ENCODE measurements around the gene ZFYVE1. TPM values are rescaled to one million over a fixed set of nuclear protein-coding genes. Genes with fewer than 3 reads are reported as not detected.

The ZFYVE1 gene
- total and polyA plus RNA-seq, 2 of the 13 experiments (the other 11 are each of a cell fraction or from before 2014, with no cell fraction given), result 2.6 to 5.3 TPM

- no peak overlapping the region for H3K4me2 ChIP-seq (ENCODE audit: low read depth, low read length)
- 9% methylated on average over 2 of the region's 2 CpGs for WGBS (ENCODE audit: low lambda C conversion rate)
- FAIRE-seq (no peak), DNase-seq (ENCODE audit: low spot score) (no peak), ATAC-seq (peak; percentile 35; the same call in 1 of the 3 replicates)
- POLR2A ChIA-PET, result no interaction called here
- no peak for TF ChIP-seq MED8 (CRISPR knock-in tag; IDR thresholded peaks at IDR 0.05; ENCODE audit: insufficient replicate concordance)
- no peak for TF ChIP-seq MYC (CRISPR knock-in tag; IDR thresholded peaks at IDR 0.05; ENCODE audit: borderline replicate concordance)
- peak; percentile 6; the same call in 1 of the 2 replicates for TF ChIP-seq STAG1 (CRISPR knock-in tag; IDR thresholded peaks at IDR 0.05)
- TF ChIP-seq PTBP1 (IDR thresholded peaks at IDR 0.05; ENCODE audit: low read depth, low read length, poor library complexity, severe bottlenecking), result no peak
- peak; percentile 55; the same call in 1 of the 2 replicates for TF ChIP-seq ZNF576 (CRISPR knock-in tag; IDR thresholded peaks at IDR 0.05)
- no peaks in the 10 kb centered on the region for H3K79me2 ChIP-seq (ENCODE audit: insufficient read depth, low read length)
- H3K4me1 ChIP-seq (ENCODE audit: insufficient read depth, low read length), result peaks cover 10% of the 10 kb centered on the region
- H3K27me3 ChIP-seq (ENCODE audit: control insufficient read depth in 1 of 2, insufficient read depth in 2 of 2, low read length in 2 of 2), result peaks cover 0 to 5% of the 10 kb centered on the region in 2 experiments; a peak in 1 of 5 replicates
- intact Hi-C loops (cut with micrococcal nuclease; ENCODE audit: unreplicated experiment), result no loop called here
- no peak overlapping the region for H3K4me3 ChIP-seq (replicated peaks in 1 of 3; ENCODE audit: insufficient read depth in 1 of 3, low read depth in 2 of 3, low read length in 3 of 3)
- no peak overlapping the region for H3K27ac ChIP-seq (ENCODE audit: extremely low read length, insufficient read depth, low read length)
- H3K9ac ChIP-seq (ENCODE audit: insufficient read depth, low read depth, low read length), result no peak overlapping the region
- BruUV-seq (replicated peaks), result no TSS peak
- H3K36me3 ChIP-seq (replicated peaks in 1 of 2; ENCODE audit: control insufficient read depth in 1 of 2, insufficient read depth in 2 of 2, low read length in 2 of 2), result no peaks in the 10 kb centered on the region
- in situ Hi-C loops (cut with HindIII; ENCODE audit: extremely low pct_ligation_motif_present, low pct_unique_long_range_greater_than_20kb), result no loop called here
- CTCF ChIA-PET (ENCODE audit: low intra/inter-chr PET ratio, low total read pairs), result no interaction called here
- no peak overlapping the region for H2AFZ ChIP-seq (ENCODE audit: low read length)
- no peaks in the 10 kb centered on the region for H3K9me3 ChIP-seq (ENCODE audit: low read length)
- H4K20me1 ChIP-seq (ENCODE audit: insufficient read depth, low read length), result no peaks in the 10 kb centered on the region
Measured at GRCh38 chr14:72920008-72920407, 106.9 kb downstream of the ZFYVE1 start.

Small RNA genes within 50 kb of the gene (small RNA-seq; reads per million reads assigned to genes)
- 0 reads per million in 3 experiments for gene RN7SL586P (ENCODE audit: insufficient read depth in 2 of 3, insufficient read length in 3 of 3, low read depth in 2 of 3, low replicate concordance in 1 of 3)

Other genes starting within 250 kb of the ZFYVE1 start
- 0.60 TPM in 2 replicates for gene DPF3, start 133.0 kb downstream of the ZFYVE1 start, total RNA-seq (2016; rRNA removed; fragmentation: Illumina TruSeq; extraction: Trizol)
- gene DPF3, start 133.0 kb downstream of the ZFYVE1 start, polyA plus RNA-seq (2011; rRNA removed), result 0.09 and 0.14 TPM in 2 replicates
- gene DCAF4, start 100.6 kb downstream of the ZFYVE1 start, total RNA-seq (2016; rRNA removed; fragmentation: Illumina TruSeq; extraction: Trizol), result 17.3 and 18.8 TPM in 2 replicates
- gene DCAF4, start 100.6 kb downstream of the ZFYVE1 start, polyA plus RNA-seq (2011; rRNA removed), result 21.1 and 25.6 TPM in 2 replicates
- gene RBM25, start 31.4 kb upstream of the ZFYVE1 start, total RNA-seq (2016; rRNA removed; fragmentation: Illumina TruSeq; extraction: Trizol), result 52.0 and 65.9 TPM in 2 replicates
- gene RBM25, start 31.4 kb upstream of the ZFYVE1 start, polyA plus RNA-seq (2011; rRNA removed), result 34.1 and 39.4 TPM in 2 replicates
- gene PSEN1, start 109.4 kb upstream of the ZFYVE1 start, total RNA-seq (2016; rRNA removed; fragmentation: Illumina TruSeq; extraction: Trizol), result 21.8 and 26.6 TPM in 2 replicates
- 12.5 and 14.5 TPM in 2 replicates for gene PSEN1, start 109.4 kb upstream of the ZFYVE1 start, polyA plus RNA-seq (2011; rRNA removed)
- not detected in 2 replicates for gene PAPLN, start 210.4 kb upstream of the ZFYVE1 start, total RNA-seq (2016; rRNA removed; fragmentation: Illumina TruSeq; extraction: Trizol)
- gene PAPLN, start 210.4 kb upstream of the ZFYVE1 start, polyA plus RNA-seq (2011; rRNA removed), result not detected in 2 replicates

All from HepG2 (cell line).